HL-60 (cell line): ENCODE measurements around the gene DYNLL1.

ENCODE experiments used
- GABPA ChIP-seq: IDR thresholded peaks from 2 replicates; pipeline ENCODE4 v1.6.1; 2012; ENCODE audit warnings: low read depth
- POLR2AphosphoS5 ChIP-seq: IDR thresholded peaks from 2 replicates; pipeline ENCODE4 v1.6.1; 2012; ENCODE audit warnings: low read depth
- SPI1 ChIP-seq: IDR thresholded peaks from 2 replicates; pipeline ENCODE4 v1.6.1; 2012; ENCODE audit warnings: low read depth, mild to moderate bottlenecking, borderline replicate concordance
- TF ChIP-seq, protein P1 (sequence below): IDR thresholded peaks from one replicate; pipeline ENCODE4 v1.5.1; 2011; ENCODE audit warnings: low read length, control low read depth, inconsistent platforms; ENCODE audit not compliant: insufficient read depth
- TF ChIP-seq, protein P2 (sequence below): IDR thresholded peaks from 2 replicates; pipeline ENCODE4 v1.6.1; 2012; ENCODE audit warnings: low read depth; ENCODE audit not compliant: insufficient replicate concordance

DNA sequence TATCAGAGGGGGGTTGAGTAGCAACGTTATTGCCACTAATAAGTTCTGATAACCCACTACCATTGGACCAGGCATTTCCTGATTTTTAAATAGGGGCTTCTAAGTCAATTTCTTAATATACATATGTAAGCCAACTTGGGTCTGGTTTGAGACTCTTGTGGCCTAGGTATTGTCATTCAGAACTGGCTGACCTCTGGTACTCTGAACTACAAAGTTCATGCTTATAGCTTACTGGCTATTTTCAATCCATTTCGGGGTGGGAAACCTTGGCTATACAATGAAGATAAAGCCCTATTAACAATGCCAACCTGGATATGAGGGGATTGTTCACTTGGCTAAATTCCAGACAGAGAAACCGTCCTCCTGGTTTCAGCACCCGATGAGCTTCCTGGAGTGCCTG is 8.7 kb downstream of the DYNLL1 start:
- TF ChIP-seq, protein P1, sequence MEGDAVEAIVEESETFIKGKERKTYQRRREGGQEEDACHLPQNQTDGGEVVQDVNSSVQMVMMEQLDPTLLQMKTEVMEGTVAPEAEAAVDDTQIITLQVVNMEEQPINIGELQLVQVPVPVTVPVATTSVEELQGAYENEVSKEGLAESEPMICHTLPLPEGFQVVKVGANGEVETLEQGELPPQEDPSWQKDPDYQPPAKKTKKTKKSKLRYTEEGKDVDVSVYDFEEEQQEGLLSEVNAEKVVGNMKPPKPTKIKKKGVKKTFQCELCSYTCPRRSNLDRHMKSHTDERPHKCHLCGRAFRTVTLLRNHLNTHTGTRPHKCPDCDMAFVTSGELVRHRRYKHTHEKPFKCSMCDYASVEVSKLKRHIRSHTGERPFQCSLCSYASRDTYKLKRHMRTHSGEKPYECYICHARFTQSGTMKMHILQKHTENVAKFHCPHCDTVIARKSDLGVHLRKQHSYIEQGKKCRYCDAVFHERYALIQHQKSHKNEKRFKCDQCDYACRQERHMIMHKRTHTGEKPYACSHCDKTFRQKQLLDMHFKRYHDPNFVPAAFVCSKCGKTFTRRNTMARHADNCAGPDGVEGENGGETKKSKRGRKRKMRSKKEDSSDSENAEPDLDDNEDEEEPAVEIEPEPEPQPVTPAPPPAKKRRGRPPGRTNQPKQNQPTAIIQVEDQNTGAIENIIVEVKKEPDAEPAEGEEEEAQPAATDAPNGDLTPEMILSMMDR: no peak
- TF ChIP-seq, protein P2, sequence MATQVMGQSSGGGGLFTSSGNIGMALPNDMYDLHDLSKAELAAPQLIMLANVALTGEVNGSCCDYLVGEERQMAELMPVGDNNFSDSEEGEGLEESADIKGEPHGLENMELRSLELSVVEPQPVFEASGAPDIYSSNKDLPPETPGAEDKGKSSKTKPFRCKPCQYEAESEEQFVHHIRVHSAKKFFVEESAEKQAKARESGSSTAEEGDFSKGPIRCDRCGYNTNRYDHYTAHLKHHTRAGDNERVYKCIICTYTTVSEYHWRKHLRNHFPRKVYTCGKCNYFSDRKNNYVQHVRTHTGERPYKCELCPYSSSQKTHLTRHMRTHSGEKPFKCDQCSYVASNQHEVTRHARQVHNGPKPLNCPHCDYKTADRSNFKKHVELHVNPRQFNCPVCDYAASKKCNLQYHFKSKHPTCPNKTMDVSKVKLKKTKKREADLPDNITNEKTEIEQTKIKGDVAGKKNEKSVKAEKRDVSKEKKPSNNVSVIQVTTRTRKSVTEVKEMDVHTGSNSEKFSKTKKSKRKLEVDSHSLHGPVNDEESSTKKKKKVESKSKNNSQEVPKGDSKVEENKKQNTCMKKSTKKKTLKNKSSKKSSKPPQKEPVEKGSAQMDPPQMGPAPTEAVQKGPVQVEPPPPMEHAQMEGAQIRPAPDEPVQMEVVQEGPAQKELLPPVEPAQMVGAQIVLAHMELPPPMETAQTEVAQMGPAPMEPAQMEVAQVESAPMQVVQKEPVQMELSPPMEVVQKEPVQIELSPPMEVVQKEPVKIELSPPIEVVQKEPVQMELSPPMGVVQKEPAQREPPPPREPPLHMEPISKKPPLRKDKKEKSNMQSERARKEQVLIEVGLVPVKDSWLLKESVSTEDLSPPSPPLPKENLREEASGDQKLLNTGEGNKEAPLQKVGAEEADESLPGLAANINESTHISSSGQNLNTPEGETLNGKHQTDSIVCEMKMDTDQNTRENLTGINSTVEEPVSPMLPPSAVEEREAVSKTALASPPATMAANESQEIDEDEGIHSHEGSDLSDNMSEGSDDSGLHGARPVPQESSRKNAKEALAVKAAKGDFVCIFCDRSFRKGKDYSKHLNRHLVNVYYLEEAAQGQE: no peak
- no peak for TF ChIP-seq POLR2AphosphoS5
- no peak for TF ChIP-seq GABPA
- no peak for TF ChIP-seq SPI1
